GM12892 (cell line): Measurements from ENCODE around the gene CFAP65.

Source experiments
- DNase-seq: peaks from one replicate; pipeline ENCODE4 v3.0.0; 2011; ENCODE audit not compliant: insufficient read length
- FAIRE-seq: peaks from 2 replicates; lab custom pipeline; 2011; peaks lifted over from hg19 to GRCh38; lab: Jason Lieb, UNC
- POLR2A ChIP-seq: IDR thresholded peaks from 2 replicates; pipeline ENCODE4 v1.6.1; 2011; ENCODE audit warnings: low read depth, low read length, control low read depth
- POLR2AphosphoS5 ChIP-seq: IDR thresholded peaks from 2 replicates; pipeline ENCODE4 v1.6.1; 2011; ENCODE audit warnings: low read depth, low read length, control low read depth
- TAF1 ChIP-seq: IDR thresholded peaks from 2 replicates; pipeline ENCODE4 v1.6.1; 2011; ENCODE audit warnings: low read depth, mild to moderate bottlenecking, control low read depth, low read length, borderline replicate concordance

The CFAP65 gene

DNA sequence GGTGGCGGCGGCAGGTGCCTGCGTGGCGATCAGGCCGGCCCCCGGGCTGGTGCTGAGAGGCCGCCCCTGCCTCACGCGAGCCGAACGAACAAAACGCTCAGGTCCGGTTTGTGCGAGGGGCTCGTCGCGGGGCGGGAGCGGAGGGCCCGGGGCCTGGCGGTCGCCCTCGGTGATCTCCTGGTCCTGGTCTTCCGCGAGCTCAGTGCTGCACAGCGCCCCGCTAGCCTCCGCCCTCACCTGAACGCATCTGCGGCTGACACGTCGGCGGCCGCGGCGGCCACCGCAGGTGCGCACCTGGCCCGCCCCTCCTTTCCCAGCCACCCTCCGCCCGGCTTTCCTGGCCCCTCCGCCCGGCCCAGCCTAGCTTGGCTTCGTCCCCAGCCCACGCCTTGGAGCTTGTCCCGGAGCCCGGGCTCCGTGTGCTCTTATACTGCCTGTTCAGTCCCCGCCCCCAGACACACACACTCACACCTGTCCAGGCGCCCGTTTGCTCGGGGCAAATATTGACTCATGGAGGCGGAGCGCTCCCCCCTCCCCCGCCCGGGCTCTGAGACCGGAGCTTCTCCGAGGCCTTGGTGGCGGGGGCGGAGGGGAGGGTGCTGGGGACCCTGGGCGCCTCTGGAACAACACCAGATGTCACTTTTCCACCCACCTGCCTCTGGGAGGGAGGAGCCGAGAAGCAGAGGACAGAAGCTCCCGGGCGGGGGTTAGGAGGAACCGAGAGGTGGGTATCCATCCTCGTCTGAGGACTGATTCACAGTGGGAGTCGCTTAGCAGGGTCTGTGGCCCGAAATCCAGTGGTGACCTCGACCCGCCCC is 39.5 kb downstream of the CFAP65 start:
- TF ChIP-seq TAF1 (no peak), POLR2A (no peak), POLR2AphosphoS5 (no peak)
- DNase-seq (no peak), FAIRE-seq (no peak)

DNA sequence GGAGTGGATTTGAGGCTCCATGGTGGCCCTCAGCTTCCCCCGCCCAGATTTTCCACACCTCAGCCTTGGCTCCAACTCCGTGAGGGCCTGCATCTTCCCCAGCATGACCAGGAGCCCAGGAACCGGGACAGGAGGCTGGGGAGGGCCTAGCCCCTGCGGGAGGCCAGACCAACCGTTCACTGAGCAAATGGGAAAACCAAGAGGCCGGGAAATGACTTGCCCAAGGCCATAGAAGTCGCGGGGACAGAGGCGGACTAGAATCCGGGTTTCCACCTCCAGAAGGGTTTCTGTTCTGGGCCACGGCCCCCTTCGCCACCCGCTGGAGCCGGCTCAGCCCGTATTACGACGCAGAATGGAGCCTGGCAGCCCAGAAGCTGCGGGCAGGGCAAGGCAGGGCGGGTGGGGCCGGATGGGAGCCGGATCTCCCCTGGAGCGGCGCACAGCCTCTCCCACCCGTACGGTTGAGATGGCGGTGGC is 40.2 kb downstream of the CFAP65 start:
- TF ChIP-seq POLR2AphosphoS5 (no peak), TAF1 (no peak), POLR2A (no peak)
- DNase-seq (no peak), FAIRE-seq (no peak)

- FAIRE-seq, result no peak
- TF ChIP-seq POLR2A, result no peak
- TF ChIP-seq POLR2AphosphoS5, result no peak
- no peak for TF ChIP-seq TAF1
- DNase-seq, result no peak
These were observed 40.8 kb downstream of the CFAP65 start for GRCh38 chr2:219000569-219000960.

GRCh38 chr2:218999881-219000568 is 41.3 kb downstream of the CFAP65 start:
- no peak for DNase-seq
- no peak for FAIRE-seq
- no peak for TF ChIP-seq POLR2AphosphoS5
- no peak for TF ChIP-seq POLR2A
- no peak for TF ChIP-seq TAF1

DNA sequence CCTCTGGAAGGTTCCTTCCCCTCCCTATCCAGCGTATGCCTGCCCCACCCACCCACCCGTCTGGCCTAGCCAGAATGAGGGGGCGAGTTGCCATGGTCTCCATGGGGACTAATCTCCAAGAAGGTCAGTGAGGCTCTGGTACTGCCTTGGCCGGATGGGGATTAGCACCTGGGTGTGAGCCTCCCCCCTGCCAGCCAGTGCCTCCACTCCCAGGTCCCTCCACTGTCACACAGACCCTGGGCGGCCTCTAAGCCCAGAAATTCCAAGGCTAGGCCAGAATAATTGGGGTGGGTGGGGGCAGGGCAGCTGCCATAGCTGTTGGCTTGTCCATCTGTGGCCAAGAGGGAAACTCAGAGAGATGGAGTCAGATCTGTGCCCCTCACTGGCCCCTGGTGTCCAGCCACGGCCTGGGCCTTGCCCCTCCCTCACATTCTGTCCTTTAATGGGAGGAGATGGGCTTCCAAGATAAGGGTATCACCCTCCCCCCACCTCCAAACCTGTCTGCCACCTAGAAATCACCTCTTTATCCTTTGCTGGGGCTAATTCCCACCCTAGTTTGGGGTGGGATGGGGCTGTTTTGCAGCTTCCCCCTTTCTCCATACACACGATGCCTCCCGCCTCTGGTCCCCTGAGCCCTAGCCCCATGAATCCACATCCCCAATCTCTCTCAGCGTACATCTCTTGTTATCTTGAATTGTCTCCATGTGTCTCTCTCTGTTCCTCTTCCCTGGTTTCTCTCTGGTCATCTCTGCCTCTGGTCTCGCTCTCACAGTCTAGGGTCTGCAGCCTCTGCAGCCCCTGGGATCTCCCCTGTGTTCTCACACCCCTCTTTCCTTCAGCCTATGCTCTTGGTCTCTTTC is 42.1 kb downstream of the CFAP65 start:
- no peak for FAIRE-seq
- DNase-seq, result no peak
- TF ChIP-seq TAF1 (no peak), POLR2A (no peak), POLR2AphosphoS5 (no peak)

DNA sequence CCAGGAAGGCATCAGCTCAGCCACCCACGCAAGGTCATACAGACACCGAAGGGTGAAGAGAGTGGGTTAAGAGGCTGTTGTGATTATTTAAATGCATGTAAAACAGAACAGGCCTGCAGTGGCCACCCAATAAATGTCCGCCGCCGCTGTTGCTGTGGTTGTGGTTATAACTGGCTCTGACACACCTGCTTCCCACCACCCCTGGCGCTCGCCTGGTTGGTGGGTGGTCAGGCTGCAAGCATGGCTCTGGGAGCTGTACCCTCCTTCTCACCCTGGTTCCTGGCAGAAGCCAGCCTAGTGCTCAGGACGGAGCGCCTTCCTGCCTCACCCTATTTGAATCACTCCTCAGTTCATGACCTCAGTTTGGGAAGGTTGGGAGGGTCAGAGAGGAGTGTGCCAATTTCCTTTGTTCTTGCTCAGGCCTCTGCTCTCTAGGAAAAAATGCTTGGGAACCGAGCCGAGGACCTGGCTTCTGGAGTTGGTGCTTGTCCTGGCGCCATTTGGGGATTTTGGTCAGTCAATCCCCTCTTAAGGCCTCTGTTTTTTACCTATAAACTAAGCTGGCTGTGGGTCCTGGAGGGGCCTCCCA is 42.8 kb downstream of the CFAP65 start:
- no peak for TF ChIP-seq TAF1
- TF ChIP-seq POLR2A, result no peak
- no peak for TF ChIP-seq POLR2AphosphoS5
- DNase-seq (no peak), FAIRE-seq (no peak)

DNA sequence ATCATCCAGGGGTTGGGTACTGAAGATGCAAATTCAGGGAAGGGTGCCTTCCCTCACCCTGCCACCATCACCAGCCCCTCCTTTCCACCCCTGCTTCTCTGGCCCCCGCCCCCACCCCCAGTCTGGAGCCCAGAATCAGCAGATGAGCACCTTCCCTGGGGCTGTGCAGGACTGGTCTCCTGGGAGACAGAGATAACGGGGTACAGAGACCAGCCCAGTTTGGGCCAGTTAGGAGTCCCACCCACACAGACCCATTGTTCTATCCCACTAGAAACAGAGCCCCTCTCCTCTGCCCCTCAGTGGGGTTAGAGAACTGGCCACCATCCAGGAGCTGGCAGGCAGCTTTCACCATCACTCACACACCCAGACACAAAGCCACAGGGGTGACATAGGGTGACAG is 43.6 kb downstream of the CFAP65 start:
- DNase-seq (no peak), FAIRE-seq (no peak)
- TF ChIP-seq TAF1 (no peak), POLR2A (no peak), POLR2AphosphoS5 (no peak)

GRCh38 chr2:218996937-218997336 is 44.4 kb downstream of the CFAP65 start:
- DNase-seq (no peak), FAIRE-seq (no peak)
- TF ChIP-seq TAF1 (no peak), POLR2A (no peak)

DNA sequence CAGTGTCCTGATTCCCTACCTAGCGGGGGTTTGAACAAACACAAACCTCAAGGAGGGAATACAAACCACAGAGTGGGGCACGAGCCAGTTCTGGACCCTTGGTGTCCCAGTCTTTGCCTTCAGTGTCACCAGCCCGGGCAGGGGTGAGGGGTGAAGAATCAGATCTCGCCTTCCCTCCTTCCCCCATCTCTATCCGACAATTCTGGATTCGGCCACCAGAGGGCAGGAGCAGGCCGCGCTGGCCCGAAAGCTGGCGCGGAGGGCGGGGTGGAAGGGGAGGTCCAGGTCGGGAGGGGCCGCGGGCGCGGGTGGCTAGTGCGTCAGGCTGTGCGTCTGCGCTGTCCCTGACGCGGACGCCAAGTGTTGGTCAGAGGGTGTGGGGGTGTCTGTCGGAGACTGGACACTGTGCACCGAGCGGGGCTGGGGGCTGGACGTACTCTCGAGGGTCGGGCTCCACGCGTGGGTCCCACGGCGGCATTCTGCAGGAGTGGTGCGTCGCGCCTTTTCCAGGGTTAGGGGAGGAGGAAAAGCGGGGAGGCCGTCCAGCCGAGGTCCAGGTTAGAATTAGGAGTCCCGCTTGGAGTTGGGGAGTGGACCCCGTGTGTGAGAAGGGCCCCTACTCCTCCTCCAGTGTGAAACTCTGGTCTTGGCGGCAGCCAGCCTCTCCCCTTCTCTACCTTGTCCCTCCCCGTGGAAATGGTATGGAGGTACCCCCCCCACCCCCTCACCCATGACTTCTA is 45.2 kb downstream of the CFAP65 start:
- DNase-seq (peak; percentile 87), FAIRE-seq (peak; percentile 92)
- TF ChIP-seq TAF1 (no peak), POLR2AphosphoS5 (no peak), POLR2A (no peak)

DNA sequence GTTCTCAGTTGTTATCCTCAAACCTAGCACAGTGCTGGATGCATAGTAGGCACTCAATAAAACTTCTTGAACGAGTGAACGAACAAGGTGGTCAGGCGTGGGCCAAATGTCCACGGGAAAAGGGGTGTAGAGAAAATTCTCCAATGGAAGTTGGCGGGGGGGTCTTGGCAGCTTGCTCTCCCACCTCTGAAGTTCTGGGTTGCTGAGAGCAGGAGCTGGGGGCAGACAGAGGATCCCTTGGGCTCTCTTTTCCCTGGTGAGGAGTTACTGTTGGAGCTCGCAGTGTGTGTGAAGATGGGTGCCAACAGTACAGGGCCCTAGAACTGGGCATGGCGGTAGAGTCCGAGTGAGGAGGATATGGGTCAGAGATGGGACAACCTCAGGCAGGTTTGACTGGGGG is 45.8 kb downstream of the CFAP65 start:
- TF ChIP-seq TAF1 (no peak), POLR2AphosphoS5 (no peak), POLR2A (no peak)
- no peak for FAIRE-seq
- no peak for DNase-seq
